GM18873 (cell line): Measurements from ENCODE around the gene ELP2.

ENCODE experiments used
- ATAC-seq: cut with Tn5 transposase; IDR thresholded peaks from one replicate; pipeline ENCODE4 v1.9.1; 2021; ENCODE audit warnings: mild to moderate bottlenecking, moderate library complexity, moderate number of reproducible peaks; ENCODE audit not compliant: unreplicated experiment, low FRiP score

Gene ELP2

GRCh38 chr18:36211612-36212065 is 81.9 kb downstream of the ELP2 start:
- no peak for ATAC-seq

- no peak for ATAC-seq
Measured at GRCh38 chr18:36212301-36213171, 82.8 kb downstream of the ELP2 start.

GRCh38 chr18:36214811-36215210 is 85.1 kb downstream of the ELP2 start:
- ATAC-seq: no peak

GRCh38 chr18:36215577-36215976 is 85.9 kb downstream of the ELP2 start:
- ATAC-seq: no peak

- ATAC-seq: no peak
Measured at GRCh38 chr18:36217348-36217747, 87.6 kb downstream of the ELP2 start.

GRCh38 chr18:36229188-36229587 is 99.5 kb downstream of the ELP2 start:
- no peak for ATAC-seq
